NCI-H1417 (cell line): ENCODE measurements around the gene ARHGAP31.
"Not testable (repeated sequence)": the region's sequence is repeated elsewhere in the genome, so short reads cannot be mapped to it uniquely, and the experiment has no call there.

Source experiments
- DNase-seq, 3 experiments: peaks; one replicate each; lab custom pipeline; 2025; lab: John Stamatoyannopoulos, UW

ARHGAP31 gene

GRCh38 chr3:119322021-119322834 lies 28.0 kb downstream of the ARHGAP31 start:
- DNase-seq: no peak

GRCh38 chr3:119322835-119323722 lies 28.9 kb downstream of the ARHGAP31 start:
- DNase-seq: peak; percentile 69 to 93 (median 91)

GRCh38 chr3:119323723-119324085 lies 29.5 kb downstream of the ARHGAP31 start:
- DNase-seq: no peak

- DNase-seq: no peak
Measured at GRCh38 chr3:119324899-119325298, 30.7 kb downstream of the ARHGAP31 start.

GRCh38 chr3:119326976-119327375 lies 32.8 kb downstream of the ARHGAP31 start:
- no peak for DNase-seq

GRCh38 chr3:119329551-119329950 lies 35.4 kb downstream of the ARHGAP31 start:
- DNase-seq: no peak

GRCh38 chr3:119330181-119330580 lies 36.0 kb downstream of the ARHGAP31 start:
- DNase-seq: no peak

- DNase-seq: no peak
Measured at GRCh38 chr3:119330858-119331257, 36.7 kb downstream of the ARHGAP31 start.

GRCh38 chr3:119331661-119332060 lies 37.5 kb downstream of the ARHGAP31 start:
- DNase-seq: no peak

- DNase-seq: no peak
Measured at GRCh38 chr3:119333773-119334509, 39.8 kb downstream of the ARHGAP31 start.

- no peak for DNase-seq
Measured at GRCh38 chr3:119336823-119337222, 42.6 kb downstream of the ARHGAP31 start.

GRCh38 chr3:119337407-119337806 lies 43.2 kb downstream of the ARHGAP31 start:
- DNase-seq: not testable (repeated sequence)

- no peak for DNase-seq
Measured at GRCh38 chr3:119338754-119339153, 44.6 kb downstream of the ARHGAP31 start.

GRCh38 chr3:119340014-119340413 lies 45.8 kb downstream of the ARHGAP31 start:
- DNase-seq: no peak

- DNase-seq: no peak
Measured at GRCh38 chr3:119340446-119340845, 46.3 kb downstream of the ARHGAP31 start.

GRCh38 chr3:119342176-119342575 lies 48.0 kb downstream of the ARHGAP31 start:
- no peak for DNase-seq

GRCh38 chr3:119343719-119344118 lies 49.5 kb downstream of the ARHGAP31 start:
- no peak for DNase-seq

GRCh38 chr3:119346076-119346496 lies 51.9 kb downstream of the ARHGAP31 start:
- DNase-seq: peak in 1 of 3 experiments; percentile 14

- no peak for DNase-seq
Measured at GRCh38 chr3:119347036-119347435, 52.9 kb downstream of the ARHGAP31 start.

GRCh38 chr3:119349354-119350041 lies 55.3 kb downstream of the ARHGAP31 start:
- DNase-seq: no peak

GRCh38 chr3:119350114-119350513 lies 55.9 kb downstream of the ARHGAP31 start:
- DNase-seq: peak in 1 of 3 experiments; percentile 7

GRCh38 chr3:119351581-119351980 lies 57.4 kb downstream of the ARHGAP31 start:
- DNase-seq: peak in 1 of 3 experiments; percentile 8
